ENCODE measurements around the gene ARHGAP15. TPM values are rescaled to one million over a fixed set of nuclear protein-coding genes. Genes with fewer than 3 reads are reported as not detected.

ARHGAP15 gene
- total RNA-seq, 1 donor from 2014 or later: not detected

GRCh38 chr2:143347901-143348414 is 218.7 kb downstream of the ARHGAP15 start:
- DNase-seq (ENCODE audit: low read depth): no peak
- H2AFZ ChIP-seq (ENCODE audit: low read depth, low read length): no peak overlapping the region
- H3K4me3 Mint-ChIP-seq (ENCODE audit: unreplicated experiment): no peak overlapping the region
- no peaks in the 10 kb centered on the region for H3K9me3 Mint-ChIP-seq (ENCODE audit: unreplicated experiment)
- H3K4me1 Mint-ChIP-seq (ENCODE audit: low read depth, unreplicated experiment): no peaks in the 10 kb centered on the region
- no peak for TF ChIP-seq CTCF (IDR thresholded peaks at IDR 0.05; ENCODE audit: insufficient read depth, low read depth, low read length)
- no peak for TF ChIP-seq EZH2 (IDR thresholded peaks at IDR 0.05; ENCODE audit: insufficient read depth, low read length)
- no peaks in the 10 kb centered on the region for H3K27me3 ChIP-seq (ENCODE audit: insufficient read depth, low read length)
- no peak overlapping the region for H3K4me3 ChIP-seq (ENCODE audit: insufficient read depth, low read depth, low read length)
- H3K27ac ChIP-seq (ENCODE audit: low read depth, low read length): no peak overlapping the region
- H3K27me3 Mint-ChIP-seq (ENCODE audit: low read depth, unreplicated experiment): no peaks in the 10 kb centered on the region
- H3K36me3 ChIP-seq (ENCODE audit: insufficient read depth, low read length): no peaks in the 10 kb centered on the region
- H3K4me1 ChIP-seq (ENCODE audit: insufficient read depth, low read length): no peaks in the 10 kb centered on the region
- no peaks in the 10 kb centered on the region for H3K79me2 ChIP-seq (ENCODE audit: insufficient read depth, low read length)
- no peak overlapping the region for H3K9ac ChIP-seq (ENCODE audit: low read length)
- no peak for FAIRE-seq
- no peaks in the 10 kb centered on the region for H3K9me3 ChIP-seq (ENCODE audit: insufficient read depth, low read depth, low read length)
- H4K20me1 ChIP-seq (ENCODE audit: insufficient read depth, low read length): no peaks in the 10 kb centered on the region
- H3K36me3 Mint-ChIP-seq (ENCODE audit: low read depth, unreplicated experiment): no peaks in the 10 kb centered on the region
- H3K27ac Mint-ChIP-seq (ENCODE audit: unreplicated experiment): no peak overlapping the region
- no peak overlapping the region for H3K4me2 ChIP-seq (ENCODE audit: low read length)

GRCh38 chr2:143354050-143354750 is 225.0 kb downstream of the ARHGAP15 start:
- Mint-ChIP-seq H3K9me3 (ENCODE audit: unreplicated experiment) (no peaks in the 10 kb centered on the region), H3K27me3 (ENCODE audit: low read depth, unreplicated experiment) (no peaks in the 10 kb centered on the region), H3K4me1 (ENCODE audit: low read depth, unreplicated experiment) (no peaks in the 10 kb centered on the region), H3K4me3 (ENCODE audit: unreplicated experiment) (no peak overlapping the region), H3K36me3 (ENCODE audit: low read depth, unreplicated experiment) (no peaks in the 10 kb centered on the region), H3K27ac (ENCODE audit: unreplicated experiment) (no peak overlapping the region)
- no peak overlapping the region for H3K4me3 ChIP-seq (ENCODE audit: insufficient read depth, low read depth, low read length)
- H3K36me3 ChIP-seq (ENCODE audit: insufficient read depth, low read length): no peaks in the 10 kb centered on the region
- H3K4me2 ChIP-seq (ENCODE audit: low read length): no peak overlapping the region
- H3K79me2 ChIP-seq (ENCODE audit: insufficient read depth, low read length): no peaks in the 10 kb centered on the region
- no peak overlapping the region for H2AFZ ChIP-seq (ENCODE audit: low read depth, low read length)
- no peaks in the 10 kb centered on the region for H3K9me3 ChIP-seq (ENCODE audit: insufficient read depth, low read depth, low read length)
- H3K27ac ChIP-seq (ENCODE audit: low read depth, low read length): no peak overlapping the region
- FAIRE-seq: no peak
- H4K20me1 ChIP-seq (ENCODE audit: insufficient read depth, low read length): no peaks in the 10 kb centered on the region
- DNase-seq (ENCODE audit: low read depth): no peak
- TF ChIP-seq CTCF (IDR thresholded peaks at IDR 0.05; ENCODE audit: insufficient read depth, low read depth, low read length) (no peak), EZH2 (IDR thresholded peaks at IDR 0.05; ENCODE audit: insufficient read depth, low read length) (no peak)
- H3K9ac ChIP-seq (ENCODE audit: low read length): no peak overlapping the region
- H3K27me3 ChIP-seq (ENCODE audit: insufficient read depth, low read length): no peaks in the 10 kb centered on the region
- H3K4me1 ChIP-seq (ENCODE audit: insufficient read depth, low read length): no peaks in the 10 kb centered on the region

GRCh38 chr2:143355870-143356269 is 226.7 kb downstream of the ARHGAP15 start:
- DNase-seq (ENCODE audit: low read depth): no peak
- H3K4me2 ChIP-seq (ENCODE audit: low read length): no peak overlapping the region
- H3K4me1 ChIP-seq (ENCODE audit: insufficient read depth, low read length): no peaks in the 10 kb centered on the region
- H3K4me3 Mint-ChIP-seq (ENCODE audit: unreplicated experiment): no peak overlapping the region
- H3K36me3 ChIP-seq (ENCODE audit: insufficient read depth, low read length): no peaks in the 10 kb centered on the region
- no peaks in the 10 kb centered on the region for H3K4me1 Mint-ChIP-seq (ENCODE audit: low read depth, unreplicated experiment)
- H3K27me3 ChIP-seq (ENCODE audit: insufficient read depth, low read length): no peaks in the 10 kb centered on the region
- H3K36me3 Mint-ChIP-seq (ENCODE audit: low read depth, unreplicated experiment): no peaks in the 10 kb centered on the region
- H3K9ac ChIP-seq (ENCODE audit: low read length): no peak overlapping the region
- FAIRE-seq: no peak
- H3K9me3 Mint-ChIP-seq (ENCODE audit: unreplicated experiment): no peaks in the 10 kb centered on the region
- no peak overlapping the region for H2AFZ ChIP-seq (ENCODE audit: low read depth, low read length)
- no peaks in the 10 kb centered on the region for H4K20me1 ChIP-seq (ENCODE audit: insufficient read depth, low read length)
- H3K4me3 ChIP-seq (ENCODE audit: insufficient read depth, low read depth, low read length): no peak overlapping the region
- no peak overlapping the region for H3K27ac Mint-ChIP-seq (ENCODE audit: unreplicated experiment)
- no peaks in the 10 kb centered on the region for H3K27me3 Mint-ChIP-seq (ENCODE audit: low read depth, unreplicated experiment)
- no peaks in the 10 kb centered on the region for H3K9me3 ChIP-seq (ENCODE audit: insufficient read depth, low read depth, low read length)
- H3K79me2 ChIP-seq (ENCODE audit: insufficient read depth, low read length): no peaks in the 10 kb centered on the region
- no peak overlapping the region for H3K27ac ChIP-seq (ENCODE audit: low read depth, low read length)
- TF ChIP-seq EZH2 (IDR thresholded peaks at IDR 0.05; ENCODE audit: insufficient read depth, low read length) (no peak), CTCF (IDR thresholded peaks at IDR 0.05; ENCODE audit: insufficient read depth, low read depth, low read length) (no peak)
